B cell (primary cell): ENCODE results near the gene SIRPB1.

Source experiments
- EZH2 ChIP-seq: IDR thresholded peaks from 2 replicates; pipeline ENCODE4 v1.6.1; 2012; ENCODE audit warnings: borderline replicate concordance, low read depth, mild to moderate bottlenecking, moderate library complexity, low read length; ENCODE audit not compliant: insufficient read depth, poor library complexity, severe bottlenecking
- TF ChIP-seq, protein P1 (sequence below): fragments of 200-600 bp; IDR thresholded peaks from one replicate; pipeline ENCODE4 v1.8.0; 2022; ENCODE audit warnings: antibody characterized with exemption, mild to moderate bottlenecking

DNA sequence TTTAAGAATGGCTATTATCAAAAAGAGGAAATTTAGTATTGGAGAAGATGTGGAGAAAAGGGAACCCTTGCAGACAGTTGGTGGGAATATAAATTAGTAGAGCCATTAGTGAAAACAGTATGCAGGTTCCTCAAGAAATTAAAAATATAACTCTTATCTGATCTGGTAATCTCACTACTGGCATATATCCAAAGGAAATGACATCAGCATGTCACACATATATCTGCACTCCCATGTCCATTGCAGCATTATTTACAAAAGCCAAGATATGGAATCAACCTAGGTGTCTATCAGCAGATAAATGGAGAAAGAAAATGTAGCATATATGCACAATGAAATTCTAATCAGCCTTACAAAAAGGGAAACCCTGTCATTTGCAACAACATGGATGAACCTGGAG lies 35.2 kb upstream of the SIRPB1 start:
- no peak for TF ChIP-seq EZH2
- TF ChIP-seq, protein P1, sequence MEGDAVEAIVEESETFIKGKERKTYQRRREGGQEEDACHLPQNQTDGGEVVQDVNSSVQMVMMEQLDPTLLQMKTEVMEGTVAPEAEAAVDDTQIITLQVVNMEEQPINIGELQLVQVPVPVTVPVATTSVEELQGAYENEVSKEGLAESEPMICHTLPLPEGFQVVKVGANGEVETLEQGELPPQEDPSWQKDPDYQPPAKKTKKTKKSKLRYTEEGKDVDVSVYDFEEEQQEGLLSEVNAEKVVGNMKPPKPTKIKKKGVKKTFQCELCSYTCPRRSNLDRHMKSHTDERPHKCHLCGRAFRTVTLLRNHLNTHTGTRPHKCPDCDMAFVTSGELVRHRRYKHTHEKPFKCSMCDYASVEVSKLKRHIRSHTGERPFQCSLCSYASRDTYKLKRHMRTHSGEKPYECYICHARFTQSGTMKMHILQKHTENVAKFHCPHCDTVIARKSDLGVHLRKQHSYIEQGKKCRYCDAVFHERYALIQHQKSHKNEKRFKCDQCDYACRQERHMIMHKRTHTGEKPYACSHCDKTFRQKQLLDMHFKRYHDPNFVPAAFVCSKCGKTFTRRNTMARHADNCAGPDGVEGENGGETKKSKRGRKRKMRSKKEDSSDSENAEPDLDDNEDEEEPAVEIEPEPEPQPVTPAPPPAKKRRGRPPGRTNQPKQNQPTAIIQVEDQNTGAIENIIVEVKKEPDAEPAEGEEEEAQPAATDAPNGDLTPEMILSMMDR = no peak
